Measurements from ENCODE around the gene PLAGL2.
"Not testable (repeated sequence)": the region's sequence is repeated elsewhere in the genome, so short reads cannot be mapped to it uniquely, and the experiment has no call there.

Gene PLAGL2

DNA sequence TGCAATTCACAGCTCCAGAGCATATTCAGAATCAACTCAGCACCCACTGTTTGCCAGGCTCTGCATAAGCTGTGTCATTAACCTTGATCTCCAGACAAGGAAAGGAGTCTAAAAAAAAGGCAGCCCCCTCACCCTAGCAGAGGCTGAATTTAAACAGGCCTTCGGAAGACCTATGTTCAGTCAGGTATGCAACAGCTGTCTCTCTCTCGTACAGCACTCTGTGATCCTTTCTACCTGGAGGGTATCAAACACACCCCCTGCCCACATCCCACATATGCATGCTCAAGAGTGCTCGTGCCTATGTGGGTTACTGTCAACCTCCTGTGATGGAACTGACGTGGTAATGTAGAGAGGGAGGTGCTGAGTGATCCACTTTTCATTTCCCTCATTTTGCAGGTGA lies 8.5 kb downstream of the PLAGL2 start:
- in situ Hi-C loops (cut with HindIII; ENCODE audit: low sequenced_read_pairs): no loop called here
- TF ChIP-seq, protein P1, sequence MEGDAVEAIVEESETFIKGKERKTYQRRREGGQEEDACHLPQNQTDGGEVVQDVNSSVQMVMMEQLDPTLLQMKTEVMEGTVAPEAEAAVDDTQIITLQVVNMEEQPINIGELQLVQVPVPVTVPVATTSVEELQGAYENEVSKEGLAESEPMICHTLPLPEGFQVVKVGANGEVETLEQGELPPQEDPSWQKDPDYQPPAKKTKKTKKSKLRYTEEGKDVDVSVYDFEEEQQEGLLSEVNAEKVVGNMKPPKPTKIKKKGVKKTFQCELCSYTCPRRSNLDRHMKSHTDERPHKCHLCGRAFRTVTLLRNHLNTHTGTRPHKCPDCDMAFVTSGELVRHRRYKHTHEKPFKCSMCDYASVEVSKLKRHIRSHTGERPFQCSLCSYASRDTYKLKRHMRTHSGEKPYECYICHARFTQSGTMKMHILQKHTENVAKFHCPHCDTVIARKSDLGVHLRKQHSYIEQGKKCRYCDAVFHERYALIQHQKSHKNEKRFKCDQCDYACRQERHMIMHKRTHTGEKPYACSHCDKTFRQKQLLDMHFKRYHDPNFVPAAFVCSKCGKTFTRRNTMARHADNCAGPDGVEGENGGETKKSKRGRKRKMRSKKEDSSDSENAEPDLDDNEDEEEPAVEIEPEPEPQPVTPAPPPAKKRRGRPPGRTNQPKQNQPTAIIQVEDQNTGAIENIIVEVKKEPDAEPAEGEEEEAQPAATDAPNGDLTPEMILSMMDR (IDR thresholded peaks at IDR 0.05; ENCODE audit: low read depth, low read length): no peak
- H3K4me3 ChIP-seq (ENCODE audit: low read depth, low read length): no peak overlapping the region
- DNase-seq (ENCODE audit: low read depth, low spot score): no peak

DNA sequence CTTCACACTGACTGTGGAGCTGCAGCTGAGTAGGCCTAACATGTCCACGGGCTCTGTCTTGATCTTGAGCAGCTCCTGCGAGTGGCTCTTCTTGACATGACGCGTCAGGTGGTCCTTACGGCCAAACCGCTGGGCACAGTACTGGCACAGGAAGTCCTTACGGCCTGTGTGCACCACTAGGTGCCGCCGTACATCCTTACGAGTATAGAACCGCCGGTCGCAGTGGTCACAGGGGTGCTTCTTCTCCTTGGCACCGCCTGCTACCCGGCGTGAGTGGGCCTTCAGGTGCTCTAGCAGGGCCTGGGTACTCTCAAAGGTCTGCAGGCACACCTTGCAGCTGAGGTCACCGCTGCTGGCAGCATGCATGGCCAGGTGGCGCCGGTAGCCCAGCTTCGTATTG lies 10.4 kb downstream of the PLAGL2 start:
- DNase-seq (ENCODE audit: low read depth, low spot score); H3K4me3 ChIP-seq (ENCODE audit: low read depth, low read length); in situ Hi-C loops (cut with HindIII; ENCODE audit: low sequenced_read_pairs): not testable (repeated sequence)

DNA sequence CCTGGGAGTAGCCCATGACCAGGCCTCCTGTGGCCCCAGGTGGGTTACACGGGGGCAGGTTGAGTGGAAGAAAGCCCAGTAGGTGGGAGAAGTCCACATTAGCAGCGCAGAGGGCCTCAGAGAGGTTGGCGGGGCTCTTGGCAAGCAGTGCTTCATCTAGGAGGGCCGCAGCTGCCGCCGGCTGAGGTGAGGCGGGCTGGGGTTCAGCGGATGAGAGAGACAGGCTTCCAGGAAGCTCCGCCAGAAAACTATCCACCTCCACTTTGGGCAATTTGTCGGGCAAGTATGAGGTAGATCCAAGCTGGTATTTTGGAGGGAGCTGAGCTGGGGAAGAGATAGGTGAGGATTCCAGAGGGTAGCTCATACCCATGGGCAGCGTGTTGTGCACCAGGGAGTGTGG lies 10.9 kb downstream of the PLAGL2 start:
- in situ Hi-C loops (cut with HindIII; ENCODE audit: low sequenced_read_pairs); H3K4me3 ChIP-seq (ENCODE audit: low read depth, low read length); DNase-seq (ENCODE audit: low read depth, low spot score): not testable (repeated sequence)

DNA sequence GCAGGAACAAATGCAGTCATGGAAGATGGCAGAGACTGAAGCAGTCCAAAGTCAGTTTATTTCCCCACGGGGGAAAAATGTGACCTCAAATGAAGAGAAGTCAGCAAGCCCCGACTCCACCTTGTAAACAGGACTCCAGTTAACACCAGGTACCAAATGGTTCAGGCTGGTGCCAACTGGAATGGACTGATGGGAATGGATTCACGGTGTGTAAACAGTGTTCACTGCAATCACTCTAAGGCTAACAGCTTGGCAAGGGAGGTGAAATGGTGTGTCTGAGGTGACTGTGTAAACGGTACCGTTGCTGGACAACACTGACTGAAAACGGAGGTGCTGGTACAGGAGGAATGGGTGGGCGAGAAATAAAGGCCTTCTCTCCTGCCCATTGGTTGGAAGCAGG lies 12.0 kb downstream of the PLAGL2 start:
- TF ChIP-seq, protein P1 (IDR thresholded peaks at IDR 0.05; ENCODE audit: low read depth, low read length): no peak
- DNase-seq (ENCODE audit: low read depth, low spot score): no peak
- in situ Hi-C loops (cut with HindIII; ENCODE audit: low sequenced_read_pairs): no loop called here
- H3K4me3 ChIP-seq (ENCODE audit: low read depth, low read length): no peak overlapping the region

DNA sequence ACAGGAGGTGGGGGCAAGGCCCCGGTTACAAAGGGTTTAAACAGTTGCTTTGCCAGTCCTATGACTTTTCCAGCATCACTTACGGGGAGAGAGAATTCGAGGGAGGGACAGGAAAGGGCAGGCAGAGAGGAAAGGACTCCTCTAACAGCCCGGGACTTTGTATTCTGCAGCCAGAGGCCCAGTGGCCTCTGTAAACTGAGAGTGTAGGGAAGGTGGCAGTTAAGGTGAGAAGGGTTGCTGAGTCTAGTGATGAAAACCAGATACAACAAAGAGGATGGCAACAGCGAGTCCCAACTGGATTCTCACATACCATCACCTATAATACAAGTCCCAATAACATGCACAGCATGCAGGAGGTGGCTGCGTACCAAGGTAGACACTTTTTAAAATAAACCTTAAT lies 13.5 kb downstream of the PLAGL2 start:
- no peak overlapping the region for H3K4me3 ChIP-seq (ENCODE audit: low read depth, low read length)
- in situ Hi-C loops (cut with HindIII; ENCODE audit: low sequenced_read_pairs): no loop called here
- DNase-seq (ENCODE audit: low read depth, low spot score): no peak
- TF ChIP-seq, protein P1 (IDR thresholded peaks at IDR 0.05; ENCODE audit: low read depth, low read length): no peak

DNA sequence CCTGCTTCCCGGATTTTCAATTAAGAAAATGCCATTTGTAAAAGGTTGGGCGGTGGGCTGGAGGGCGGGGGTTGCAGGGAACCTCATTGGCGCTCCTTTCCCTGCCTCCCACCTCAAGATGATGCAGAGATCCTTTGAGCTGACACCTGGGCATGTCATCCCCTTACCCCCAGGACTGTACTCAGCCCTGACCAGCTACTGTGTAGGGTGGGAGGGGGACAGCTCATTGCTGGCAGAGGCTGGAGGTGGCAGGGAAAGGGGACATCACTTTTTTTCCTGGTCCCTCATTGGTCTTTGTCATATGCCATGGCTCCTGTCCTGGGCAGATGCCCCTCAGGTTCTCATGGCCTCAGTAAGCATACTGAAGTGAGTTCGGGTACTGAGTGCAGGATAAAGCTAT lies 14.2 kb downstream of the PLAGL2 start:
- in situ Hi-C loops (cut with HindIII; ENCODE audit: low sequenced_read_pairs); H3K4me3 ChIP-seq (ENCODE audit: low read depth, low read length); DNase-seq (ENCODE audit: low read depth, low spot score): not testable (repeated sequence)

DNA sequence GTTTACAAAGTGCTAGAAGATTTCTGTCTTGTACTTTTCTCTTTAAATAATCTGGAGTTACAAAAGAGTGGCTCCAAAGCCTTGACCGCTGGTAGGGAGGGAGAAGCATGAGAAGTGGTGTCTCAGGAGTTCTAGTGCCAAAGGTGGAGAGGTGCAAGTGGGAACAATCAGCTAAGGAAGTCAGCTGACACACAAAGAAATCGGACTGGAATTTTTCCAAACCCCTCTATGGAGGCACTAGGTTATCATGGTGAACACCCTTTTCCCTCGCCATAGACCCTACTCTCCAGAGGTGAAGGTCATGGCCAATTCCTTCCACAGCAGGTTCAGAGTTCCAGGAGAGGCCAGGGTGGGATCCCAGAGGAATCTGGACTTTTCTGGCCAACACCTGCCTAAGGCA lies 14.8 kb downstream of the PLAGL2 start:
- no peak for DNase-seq (ENCODE audit: low read depth, low spot score)
- no peak overlapping the region for H3K4me3 ChIP-seq (ENCODE audit: low read depth, low read length)
- in situ Hi-C loops (cut with HindIII; ENCODE audit: low sequenced_read_pairs): no loop called here
- TF ChIP-seq, protein P1 (IDR thresholded peaks at IDR 0.05; ENCODE audit: low read depth, low read length): no peak

DNA sequence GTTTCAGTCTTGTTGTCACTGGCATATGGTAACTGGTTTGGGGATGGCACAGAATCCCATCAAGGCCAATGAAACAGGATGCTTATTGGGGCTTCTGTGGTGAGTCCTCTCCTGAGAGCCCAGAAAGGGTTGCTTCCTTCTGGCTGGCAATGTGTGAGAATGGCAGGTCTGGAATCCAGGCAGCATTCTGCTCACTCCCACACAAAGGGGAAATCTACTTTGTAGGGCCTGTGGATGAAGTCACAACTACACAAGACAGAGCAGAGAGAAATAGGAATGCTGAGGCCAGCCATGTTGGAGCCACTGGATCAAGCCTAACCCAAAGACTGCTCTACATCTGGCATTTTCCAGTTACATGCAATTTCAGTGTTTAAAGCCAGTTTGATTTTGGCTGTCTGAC lies 15.7 kb downstream of the PLAGL2 start:
- TF ChIP-seq, protein P1 (IDR thresholded peaks at IDR 0.05; ENCODE audit: low read depth, low read length): no peak
- in situ Hi-C loops (cut with HindIII; ENCODE audit: low sequenced_read_pairs): no loop called here
- DNase-seq (ENCODE audit: low read depth, low spot score): no peak
- H3K4me3 ChIP-seq (ENCODE audit: low read depth, low read length): no peak overlapping the region
